GM18951 (cell line): Measurements from ENCODE around the gene IRS2.

ENCODE experiments used
- POLR2A ChIP-seq: IDR thresholded peaks from 4 replicates; pipeline ENCODE4 v1.6.1; 2011; ENCODE audit warnings: mild to moderate bottlenecking; ENCODE audit not compliant: insufficient read length, insufficient read depth; ENCODE audit errors: extremely low read depth
- in situ Hi-C: fragments of 300-500 bp; cut with MboI; formaldehyde crosslinking; loops from one replicate; pipeline ENCODE4 v1.12.0; 2022; ENCODE audit warnings: low sequenced_read_pairs, mixed read lengths, inconsistent platforms; ENCODE audit not compliant: unreplicated experiment

The IRS2 gene

GRCh38 chr13:109782066-109782822, 4.1 kb downstream of the IRS2 start:
- in situ Hi-C loops = no loop called here
- TF ChIP-seq POLR2A = no peak

DNA sequence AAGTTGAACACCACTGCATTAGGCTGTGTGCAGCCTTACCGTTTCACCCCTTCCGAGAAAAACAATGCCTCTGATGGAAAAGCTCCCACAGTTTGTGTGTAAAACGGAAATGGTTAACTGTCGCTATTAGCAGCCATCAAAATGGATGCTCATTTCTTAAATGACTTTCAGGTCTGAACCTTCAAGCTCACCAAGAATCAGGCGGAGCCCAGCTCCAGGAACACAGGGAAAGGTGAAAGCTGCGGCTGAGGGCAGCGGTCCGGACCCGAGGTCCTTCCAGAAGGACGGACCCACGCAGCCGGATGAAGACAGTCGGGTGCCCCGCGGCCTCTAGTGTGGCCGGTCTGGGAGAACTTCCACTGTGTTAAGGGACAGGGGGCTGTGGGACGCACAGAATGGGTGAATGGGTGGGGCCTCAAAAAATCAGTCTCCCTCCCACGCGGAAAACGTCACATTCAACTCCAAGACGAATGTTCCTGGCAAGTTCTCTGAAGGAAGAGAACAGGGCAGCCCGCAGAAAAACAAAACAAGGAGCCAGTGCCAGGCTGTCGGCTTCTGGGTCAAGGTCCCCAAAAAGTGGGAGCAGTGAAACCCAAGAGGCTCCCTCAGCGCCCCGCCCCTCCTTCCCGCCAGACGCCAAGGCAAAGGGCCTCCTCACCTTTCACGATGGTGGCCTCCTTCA, 4.9 kb downstream of the IRS2 start:
- in situ Hi-C loops = no loop called here
- no peak for TF ChIP-seq POLR2A

- no peak for TF ChIP-seq POLR2A
- in situ Hi-C loops = no loop called here
Observed at GRCh38 chr13:109780845-109781383, 5.5 kb downstream of the IRS2 start.

GRCh38 chr13:109779876-109780510, 6.4 kb downstream of the IRS2 start:
- TF ChIP-seq POLR2A = no peak
- in situ Hi-C loops = no loop called here

GRCh38 chr13:109779074-109779473, 7.3 kb downstream of the IRS2 start:
- no peak for TF ChIP-seq POLR2A
- in situ Hi-C loops = no loop called here

DNA sequence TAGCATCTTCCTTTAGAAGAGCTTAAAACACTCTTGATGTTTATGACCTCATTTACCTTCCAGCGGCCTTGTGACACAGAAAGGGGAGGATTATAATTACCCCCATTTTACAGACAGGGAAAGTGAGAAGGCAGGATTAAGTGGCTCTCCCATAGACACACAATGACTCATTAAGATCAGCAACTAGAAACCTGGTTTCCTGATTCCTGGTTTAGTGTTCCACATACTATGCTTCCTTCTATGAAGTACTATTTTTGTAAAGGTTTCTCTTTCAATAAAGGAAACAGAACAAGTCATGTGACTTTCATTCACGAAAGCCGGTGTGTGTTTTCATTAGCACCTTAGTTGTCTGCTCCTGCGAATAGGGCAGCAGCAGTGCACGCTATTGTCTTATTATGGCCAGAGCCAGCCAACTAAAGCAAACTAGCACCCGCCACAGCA, 8.3 kb downstream of the IRS2 start:
- in situ Hi-C loops = no loop called here
- TF ChIP-seq POLR2A = no peak

GRCh38 chr13:109776575-109776974, 9.8 kb downstream of the IRS2 start:
- in situ Hi-C loops = no loop called here
- TF ChIP-seq POLR2A = no peak

DNA sequence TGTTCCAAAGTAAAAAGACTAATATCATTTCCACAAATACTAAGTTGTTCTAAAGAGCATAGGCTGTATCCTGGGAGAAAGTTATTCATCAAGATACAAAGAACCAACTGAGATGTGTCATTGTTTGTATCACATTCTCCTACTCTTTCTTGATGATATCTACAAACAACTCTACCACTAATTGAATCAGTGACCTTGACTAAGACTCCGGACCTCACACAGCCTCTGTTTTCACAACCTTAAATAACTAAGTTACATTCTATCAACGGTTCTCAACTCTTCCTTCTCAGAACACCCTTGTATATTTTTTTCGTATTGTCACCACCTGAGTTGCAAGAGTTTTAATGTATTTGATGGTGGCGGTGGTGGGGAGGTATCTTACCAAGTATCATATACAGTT, 12.6 kb downstream of the IRS2 start:
- no peak for TF ChIP-seq POLR2A
- in situ Hi-C loops = no loop called here

GRCh38 chr13:109773276-109773675, 13.1 kb downstream of the IRS2 start:
- no peak for TF ChIP-seq POLR2A
- in situ Hi-C loops = no loop called here

GRCh38 chr13:109771926-109772325, 14.5 kb downstream of the IRS2 start:
- TF ChIP-seq POLR2A = no peak
- in situ Hi-C loops = no loop called here

DNA sequence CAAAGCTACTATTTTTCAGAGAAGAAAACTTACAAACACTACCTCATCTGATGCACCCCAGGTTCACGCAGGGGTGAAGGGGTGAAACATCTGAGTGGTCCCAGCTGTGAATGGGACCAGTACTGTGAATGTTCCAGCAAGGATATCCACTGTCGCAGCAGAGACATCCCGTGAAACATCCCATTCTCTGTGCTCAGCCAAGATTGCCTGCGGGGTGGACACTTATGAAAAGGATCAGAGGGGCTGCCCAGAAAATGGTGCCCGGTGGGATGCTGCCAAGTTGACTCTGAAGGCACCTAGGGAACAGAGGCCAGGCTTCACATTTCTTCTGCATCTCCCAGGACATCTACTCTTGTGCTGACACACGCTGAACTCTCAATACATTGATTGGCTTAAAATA, 15.9 kb downstream of the IRS2 start:
- in situ Hi-C loops = no loop called here
- no peak for TF ChIP-seq POLR2A

DNA sequence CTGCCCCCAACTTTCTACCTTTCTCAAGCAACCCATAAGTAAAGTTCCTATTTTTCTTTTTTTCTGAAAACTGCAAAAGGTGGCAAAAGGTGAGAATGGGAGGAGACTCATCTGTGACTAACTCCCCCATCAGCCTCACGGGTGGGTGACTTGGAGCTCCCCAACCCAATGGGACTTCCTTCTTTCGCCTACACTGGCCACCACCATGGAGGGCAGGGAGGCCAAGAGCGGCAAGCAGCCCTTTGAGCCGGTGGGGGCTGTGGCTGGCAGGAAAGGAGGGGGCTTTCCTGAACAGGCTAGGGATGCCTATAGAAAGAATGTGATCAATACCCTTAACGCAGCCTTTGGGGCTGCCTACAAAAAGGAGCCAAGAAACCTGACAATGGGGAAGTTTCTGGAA, 16.5 kb downstream of the IRS2 start:
- no peak for TF ChIP-seq POLR2A
- in situ Hi-C loops = no loop called here

DNA sequence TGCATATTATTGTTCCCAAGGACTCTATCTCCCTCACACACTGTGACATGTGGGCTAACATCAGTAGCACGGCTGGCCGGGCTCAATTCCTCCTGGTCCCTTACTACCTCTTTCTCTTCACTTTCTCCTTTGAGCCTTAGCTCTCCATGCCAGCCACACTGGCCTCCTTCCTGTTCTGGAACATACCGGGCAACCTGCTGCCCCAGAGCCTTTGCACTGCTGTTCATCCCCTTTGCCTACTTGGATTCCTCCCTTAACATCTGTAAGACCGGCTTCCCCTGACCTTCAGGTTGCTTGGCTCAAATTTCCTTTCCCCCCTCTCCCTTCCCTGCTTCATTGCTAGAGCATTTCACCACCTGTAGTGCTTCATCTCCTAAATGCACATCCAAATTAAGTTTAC, 17.1 kb downstream of the IRS2 start:
- TF ChIP-seq POLR2A = no peak

More for the DNA sequence above, 17.1 kb downstream of the IRS2 start:
- in situ Hi-C loops = no loop called here
